DND-41 (cell line): ENCODE results near the gene MOB3B.

ENCODE experiments used
- CTCF ChIP-seq: IDR thresholded peaks from 2 replicates; pipeline ENCODE4 v1.5.1; 2012; ENCODE audit warnings: borderline replicate concordance, low read length, moderate library complexity, mild to moderate bottlenecking; ENCODE audit not compliant: poor library complexity, severe bottlenecking; ENCODE audit errors: extremely low read depth
- EZH2 ChIP-seq: IDR thresholded peaks from 3 replicates; pipeline ENCODE4 v1.6.1; 2012; ENCODE audit warnings: borderline replicate concordance, low read depth, mild to moderate bottlenecking, moderate library complexity, low read length, inconsistent platforms; ENCODE audit not compliant: severe bottlenecking

GRCh38 chr9:27540502-27540901, 10.9 kb upstream of the MOB3B start:
- TF ChIP-seq CTCF: no peak
- TF ChIP-seq EZH2: no peak
